Neural progenitor cell (in vitro differentiated cells): Measurements from ENCODE around the gene CST9. TPM values are rescaled to one million over a fixed set of nuclear protein-coding genes. Genes with fewer than 3 reads are reported as not detected.

ENCODE experiments used
- DNase-seq: peaks from one replicate; pipeline ENCODE4 v3.0.0-alpha.2; 2016; ENCODE audit warnings: low spot score
- H2AFZ ChIP-seq: fragments of 200-600 bp; sonication (generic); replicated peaks from 2 replicates; pipeline ENCODE4 v1.6.1; 2016; ENCODE audit warnings: antibody characterized with exemption
- H3F3A ChIP-seq: fragments of 200-600 bp; sonication (generic); 2 replicates; pipeline ENCODE4 v1.6.1; 2016; ENCODE audit warnings: antibody characterized with exemption, low read depth
- H3K27ac ChIP-seq: fragments of 200-600 bp; sonication (generic); 2 replicates; pipeline ENCODE4 v1.5.1; 2016; ENCODE audit warnings: mild to moderate bottlenecking
- H3K27me3 ChIP-seq: fragments of 200-600 bp; sonication (generic); 2 replicates; pipeline ENCODE4 v1.6.1; 2016; ENCODE audit warnings: mild to moderate bottlenecking, moderate library complexity
- H3K36me3 ChIP-seq: fragments of 200-600 bp; sonication (generic); 2 replicates; pipeline ENCODE4 v1.5.1; 2016
- H3K4me1 ChIP-seq: fragments of 200-600 bp; sonication (generic); 2 replicates; pipeline ENCODE4 v1.6.1; 2016; ENCODE audit warnings: mixed run types
- H3K4me2 ChIP-seq: fragments of 200-600 bp; sonication (generic); 2 replicates; pipeline ENCODE4 v1.6.1; 2016
- H3K4me3 ChIP-seq: fragments of 200-600 bp; sonication (generic); 2 replicates; pipeline ENCODE4 v1.5.1; 2016
- H3K79me2 ChIP-seq: fragments of 200-600 bp; sonication (generic); 2 replicates; pipeline ENCODE4 v1.6.1; 2016; ENCODE audit warnings: low read depth
- H3K9ac ChIP-seq: fragments of 200-600 bp; sonication (generic); 2 replicates; pipeline ENCODE4 v1.6.1; 2016
- H3K9me3 ChIP-seq: fragments of 200-600 bp; sonication (generic); 2 replicates; pipeline ENCODE4 v1.5.1; 2016; ENCODE audit warnings: low read depth
- H4K20me1 ChIP-seq: fragments of 200-600 bp; sonication (generic); 2 replicates; pipeline ENCODE4 v1.6.1; 2016; ENCODE audit warnings: low read depth
- H3K27ac Mint-ChIP-seq: 3 replicates; pipeline ENCODE4 v1.8.0; 2021; ENCODE audit warnings: mixed read lengths
- H3K27me3 Mint-ChIP-seq: 2 replicates; pipeline ENCODE4 v1.8.0; 2022; ENCODE audit warnings: low read depth, mild to moderate bottlenecking, inconsistent platforms, moderate library complexity, mixed read lengths; ENCODE audit not compliant: insufficient read depth
- H3K36me3 Mint-ChIP-seq: 3 replicates; pipeline ENCODE4 v1.8.0; 2021; ENCODE audit warnings: mixed read lengths
- H3K4me1 Mint-ChIP-seq: 3 replicates; pipeline ENCODE4 v1.8.0; 2021; ENCODE audit warnings: mixed read lengths
- H3K4me3 Mint-ChIP-seq: 3 replicates; pipeline ENCODE4 v1.8.0; 2021; ENCODE audit warnings: mild to moderate bottlenecking, moderate library complexity, mixed read lengths
- H3K9me3 Mint-ChIP-seq: 3 replicates; pipeline ENCODE4 v1.8.0; 2020; ENCODE audit warnings: mixed read lengths
- EZH2 ChIP-seq: fragments of 200-600 bp; sonication (generic); IDR thresholded peaks from 2 replicates; pipeline ENCODE4 v1.6.1; 2017; ENCODE audit warnings: antibody characterized with exemption, mild to moderate bottlenecking, moderate library complexity
- EZH2phosphoT487 ChIP-seq: fragments of 200-600 bp; sonication (generic); IDR thresholded peaks from 2 replicates; pipeline ENCODE4 v1.6.1; 2017; ENCODE audit warnings: antibody characterized with exemption
- total RNA-seq: library from RNA; depleted of rRNA; stranded (reverse); fragments of >200 nt; gene quantifications from 2 replicates; pipeline ENCODE4 v1.2.3, GENCODE V29; 2015; ENCODE audit warnings: low replicate concordance
- TF ChIP-seq, protein P1 (sequence below): fragments of 200-600 bp; sonication (generic); IDR thresholded peaks from 2 replicates; pipeline ENCODE4 v1.5.1; 2017; ENCODE audit warnings: antibody characterized with exemption, mild to moderate bottlenecking

CST9 gene
- total RNA-seq, 1 donor from 2014 or later = not detected

DNA sequence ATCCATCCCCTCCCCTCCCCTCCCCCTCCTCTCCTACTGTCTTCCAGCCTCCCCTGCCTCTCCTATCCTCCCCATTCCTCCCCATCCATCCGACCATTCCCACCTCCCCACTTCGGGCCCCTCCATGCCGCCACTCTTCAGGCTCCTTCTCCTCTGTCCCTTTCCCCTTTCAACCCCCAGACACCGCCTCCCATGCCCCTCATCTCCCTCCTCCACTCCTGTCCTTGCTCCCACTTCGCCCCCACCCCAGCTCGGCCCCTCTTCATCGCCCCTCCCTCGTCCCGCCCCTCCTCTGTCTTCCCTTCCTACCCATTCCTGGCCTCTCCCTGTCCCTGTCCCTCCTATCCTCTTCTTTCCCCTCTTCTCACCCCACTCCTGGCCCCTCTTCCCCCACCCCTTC is 32.6 kb upstream of the CST9 start:
- peaks cover 5% of the 10 kb centered on the region for H3K36me3 Mint-ChIP-seq
- H3K4me3 Mint-ChIP-seq = no peak overlapping the region
- Histone ChIP-seq H4K20me1 (peaks cover 11% of the 10 kb centered on the region), H3K9me3 (no peaks in the 10 kb centered on the region), H2AFZ (no peak overlapping the region), H3K79me2 (no peaks in the 10 kb centered on the region), H3K36me3 (no peaks in the 10 kb centered on the region), H3K4me1 (peaks cover 6% of the 10 kb centered on the region), H3K27me3 (peaks cover 14% of the 10 kb centered on the region), H3K27ac (no peak overlapping the region), H3F3A (peaks cover 5% of the 10 kb centered on the region), H3K4me3 (no peak overlapping the region), H3K4me2 (no peak overlapping the region), H3K9ac (no peak overlapping the region)
- no peak for DNase-seq
- H3K27ac Mint-ChIP-seq = no peak overlapping the region
- H3K9me3 Mint-ChIP-seq = no peaks in the 10 kb centered on the region
- peaks cover 14% of the 10 kb centered on the region for H3K4me1 Mint-ChIP-seq
- TF ChIP-seq, protein P1, sequence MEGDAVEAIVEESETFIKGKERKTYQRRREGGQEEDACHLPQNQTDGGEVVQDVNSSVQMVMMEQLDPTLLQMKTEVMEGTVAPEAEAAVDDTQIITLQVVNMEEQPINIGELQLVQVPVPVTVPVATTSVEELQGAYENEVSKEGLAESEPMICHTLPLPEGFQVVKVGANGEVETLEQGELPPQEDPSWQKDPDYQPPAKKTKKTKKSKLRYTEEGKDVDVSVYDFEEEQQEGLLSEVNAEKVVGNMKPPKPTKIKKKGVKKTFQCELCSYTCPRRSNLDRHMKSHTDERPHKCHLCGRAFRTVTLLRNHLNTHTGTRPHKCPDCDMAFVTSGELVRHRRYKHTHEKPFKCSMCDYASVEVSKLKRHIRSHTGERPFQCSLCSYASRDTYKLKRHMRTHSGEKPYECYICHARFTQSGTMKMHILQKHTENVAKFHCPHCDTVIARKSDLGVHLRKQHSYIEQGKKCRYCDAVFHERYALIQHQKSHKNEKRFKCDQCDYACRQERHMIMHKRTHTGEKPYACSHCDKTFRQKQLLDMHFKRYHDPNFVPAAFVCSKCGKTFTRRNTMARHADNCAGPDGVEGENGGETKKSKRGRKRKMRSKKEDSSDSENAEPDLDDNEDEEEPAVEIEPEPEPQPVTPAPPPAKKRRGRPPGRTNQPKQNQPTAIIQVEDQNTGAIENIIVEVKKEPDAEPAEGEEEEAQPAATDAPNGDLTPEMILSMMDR = no peak
- TF ChIP-seq EZH2phosphoT487 (no peak), EZH2 (no peak)
- H3K27me3 Mint-ChIP-seq = peaks cover 6% of the 10 kb centered on the region

DNA sequence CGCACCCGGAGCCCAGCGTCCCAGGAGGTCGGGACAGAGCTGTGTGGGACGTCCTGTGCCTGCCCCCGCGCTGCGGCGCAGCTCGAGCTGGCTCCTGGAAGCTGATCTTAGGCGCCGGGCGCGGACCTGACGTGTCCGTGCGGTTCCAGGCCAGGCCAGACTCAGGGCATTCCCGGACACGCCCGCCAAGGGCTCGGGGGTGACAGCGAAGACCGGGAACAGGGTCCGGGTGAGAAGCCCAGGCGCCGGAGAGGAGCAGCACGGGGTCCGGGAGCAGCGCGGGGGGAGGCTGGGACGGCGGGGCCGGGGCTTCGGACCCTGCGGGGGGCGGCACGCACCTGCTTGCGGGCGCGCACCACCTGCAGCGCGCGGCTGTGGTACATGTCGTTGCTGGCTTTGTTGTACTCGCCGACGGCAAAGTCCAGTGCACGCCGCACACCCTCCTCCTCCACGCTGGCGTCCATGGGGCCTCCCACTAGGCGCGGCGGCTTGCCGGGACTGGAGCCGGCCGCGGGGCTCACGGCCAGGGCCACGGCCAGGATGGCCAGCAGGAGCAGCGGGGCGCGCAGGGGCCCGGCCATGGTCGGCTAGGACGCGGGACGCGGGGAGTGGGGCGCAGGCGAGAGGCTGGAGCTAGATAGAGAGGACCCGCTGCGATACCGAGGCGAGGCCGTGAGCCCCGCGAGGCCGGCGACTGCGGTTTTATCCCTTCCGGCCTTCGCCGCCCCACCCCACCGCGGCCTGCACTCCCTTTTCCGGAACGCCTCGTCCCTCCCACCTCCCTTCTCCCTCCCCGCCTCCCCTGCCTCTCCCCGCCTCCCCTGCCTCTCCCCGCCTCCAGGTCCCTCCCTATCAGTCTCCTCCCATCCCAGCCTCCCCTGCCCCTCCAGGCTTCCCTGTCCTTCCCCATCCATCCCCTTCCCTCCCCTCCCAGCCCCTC is 31.8 kb upstream of the CST9 start, which contains the start of gene CST3:
Gene CST3, minus strand, starts transcription at position 674 of the 940 bp plus-strand sequence. Its CDS starts 93 bp downstream, at position 581.
- peak within 1 kb of the TSS; percentile 74 for H2AFZ ChIP-seq
- H3K4me1 Mint-ChIP-seq = peaks cover 14% of the 10 kb centered on the region
- H3K9me3 ChIP-seq = no peaks in the 10 kb centered on the region
- H3K27ac Mint-ChIP-seq = peak within 1 kb of the TSS; percentile 82
- H3K36me3 ChIP-seq = no peaks in the 10 kb centered on the region
- peaks cover 6% of the 10 kb centered on the region for H3K4me1 ChIP-seq
- peaks cover 6% of the 10 kb centered on the region for H3K27me3 Mint-ChIP-seq
- H4K20me1 ChIP-seq = peaks cover 11% of the 10 kb centered on the region
- no peaks in the 10 kb centered on the region for H3K9me3 Mint-ChIP-seq
- H3K36me3 Mint-ChIP-seq = peaks cover 6% of the 10 kb centered on the region
- TF ChIP-seq EZH2 = no peak
- TF ChIP-seq, protein P1 = no peak
- no peak for TF ChIP-seq EZH2phosphoT487
- peak within 1 kb of the TSS; percentile 94 for H3K4me3 Mint-ChIP-seq
- peak within 1 kb of the TSS; percentile 97 for H3K4me2 ChIP-seq
- peaks cover 5% of the 10 kb centered on the region for H3F3A ChIP-seq
- H3K79me2 ChIP-seq = no peaks in the 10 kb centered on the region
- H3K9ac ChIP-seq = peak within 1 kb of the TSS; percentile 21
- H3K27ac ChIP-seq = no peak within 1 kb of the TSS
- peak within 1 kb of the TSS; percentile 80 for H3K4me3 ChIP-seq
- H3K27me3 ChIP-seq = peaks cover 14% of the 10 kb centered on the region
- peak; percentile 85 for DNase-seq

DNA sequence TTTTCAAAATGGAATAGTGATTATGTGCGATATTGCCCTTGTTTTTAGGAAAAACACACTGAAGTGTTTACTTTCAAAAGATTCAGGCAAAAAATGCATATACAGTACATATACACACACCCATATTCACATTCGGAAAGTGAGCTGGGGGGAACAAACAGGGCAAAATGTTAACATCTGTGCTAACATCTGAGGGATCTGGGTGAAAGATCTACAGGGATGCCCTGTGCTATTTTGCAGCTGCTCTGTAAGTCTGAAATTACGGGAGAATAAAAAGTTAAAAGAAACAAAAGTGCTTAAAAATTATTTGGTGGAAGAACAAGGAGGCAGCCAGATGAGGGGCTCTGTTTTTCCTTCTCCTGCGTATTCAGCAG is 31.2 kb upstream of the CST9 start:
- Histone ChIP-seq H3F3A (peaks cover 5% of the 10 kb centered on the region), H4K20me1 (peaks cover 11% of the 10 kb centered on the region), H3K36me3 (no peaks in the 10 kb centered on the region), H3K4me3 (peak overlapping the region; percentile 80), H3K4me1 (peaks cover 6% of the 10 kb centered on the region), H3K79me2 (no peaks in the 10 kb centered on the region), H2AFZ (peak overlapping the region; percentile 74), H3K27me3 (peaks cover 14% of the 10 kb centered on the region), H3K9me3 (no peaks in the 10 kb centered on the region), H3K4me2 (peak overlapping the region; percentile 97), H3K27ac (no peak overlapping the region), H3K9ac (no peak overlapping the region)
- Mint-ChIP-seq H3K27me3 (peaks cover 6% of the 10 kb centered on the region), H3K27ac (peak overlapping the region; percentile 82), H3K4me3 (peak overlapping the region; percentile 94), H3K9me3 (no peaks in the 10 kb centered on the region), H3K36me3 (peaks cover 6% of the 10 kb centered on the region), H3K4me1 (peaks cover 14% of the 10 kb centered on the region)
- no peak for DNase-seq
- TF ChIP-seq EZH2phosphoT487 = no peak
- no peak for TF ChIP-seq EZH2
- TF ChIP-seq, protein P1 = no peak
